HG03108 (cell line): ENCODE results near the gene CSMD2.

Experiments
- ATAC-seq: cut with Tn5 transposase; IDR thresholded peaks from one replicate; pipeline ENCODE4 v1.9.1; 2021; ENCODE audit warnings: moderate library complexity; ENCODE audit not compliant: unreplicated experiment

Gene CSMD2

DNA sequence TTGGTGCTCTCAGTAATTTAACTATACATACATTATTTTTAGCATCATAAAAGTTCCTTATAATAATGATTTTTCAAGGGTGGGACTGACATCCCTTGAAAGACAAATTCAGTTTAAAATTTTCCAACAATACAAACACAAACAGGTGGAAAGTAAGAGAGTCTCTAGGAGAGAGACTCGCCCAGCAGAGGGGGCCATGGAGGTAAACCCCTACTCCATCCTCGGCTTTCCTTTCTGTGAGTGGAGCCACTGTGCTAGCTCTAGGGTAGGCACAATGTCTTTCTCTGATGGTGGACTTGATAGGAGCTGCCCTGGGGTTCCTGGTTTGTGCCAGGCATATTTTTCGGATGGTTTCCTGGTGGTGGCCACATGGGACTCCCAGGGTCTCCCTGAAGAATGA, 8.3 kb downstream of the CSMD2 start:
- no peak for ATAC-seq

DNA sequence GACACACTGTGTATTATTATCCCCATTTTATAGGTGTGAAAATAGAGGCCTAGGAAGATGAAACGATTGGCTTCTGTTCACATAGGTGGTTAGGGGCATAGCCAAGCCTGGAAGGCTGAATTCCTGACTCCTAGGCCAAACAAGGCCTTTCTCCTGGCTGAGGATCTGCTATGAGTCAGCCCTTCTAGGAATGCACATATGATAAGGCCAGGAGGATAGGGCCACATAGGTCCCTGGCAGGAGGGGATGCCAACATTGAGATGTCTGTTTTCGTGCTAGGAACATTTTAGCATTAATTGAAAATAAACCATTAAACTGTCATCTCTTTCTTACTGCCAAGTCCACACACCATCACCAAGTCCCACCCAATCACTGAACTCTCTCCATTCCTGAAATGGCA, 9.2 kb downstream of the CSMD2 start:
- no peak for ATAC-seq

DNA sequence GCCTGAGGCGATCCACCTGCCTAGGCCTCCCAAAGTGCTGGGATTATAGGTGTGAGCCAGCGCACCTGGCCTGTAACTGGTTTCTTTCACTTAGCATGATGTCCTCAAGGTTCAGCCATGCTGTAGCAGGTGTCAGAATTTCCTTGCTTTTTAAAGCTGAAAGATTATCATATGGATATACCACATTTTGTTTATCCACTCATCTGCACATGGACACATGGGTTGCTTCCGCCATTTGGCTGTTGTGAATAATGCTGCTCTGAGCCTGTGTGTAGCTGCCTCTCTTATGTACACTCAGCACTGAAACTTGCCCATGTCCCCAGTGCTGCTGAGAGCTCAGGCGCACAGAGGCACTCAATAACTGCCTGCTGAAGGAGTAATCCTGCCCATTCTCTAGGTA, 11.8 kb downstream of the CSMD2 start:
- ATAC-seq: no peak

GRCh38 chr1:34149501-34149900, 15.5 kb downstream of the CSMD2 start:
- ATAC-seq: no peak

GRCh38 chr1:34147301-34147700, 17.7 kb downstream of the CSMD2 start:
- no peak for ATAC-seq

- no peak for ATAC-seq
Measured at GRCh38 chr1:34144766-34145165, 20.3 kb downstream of the CSMD2 start.

DNA sequence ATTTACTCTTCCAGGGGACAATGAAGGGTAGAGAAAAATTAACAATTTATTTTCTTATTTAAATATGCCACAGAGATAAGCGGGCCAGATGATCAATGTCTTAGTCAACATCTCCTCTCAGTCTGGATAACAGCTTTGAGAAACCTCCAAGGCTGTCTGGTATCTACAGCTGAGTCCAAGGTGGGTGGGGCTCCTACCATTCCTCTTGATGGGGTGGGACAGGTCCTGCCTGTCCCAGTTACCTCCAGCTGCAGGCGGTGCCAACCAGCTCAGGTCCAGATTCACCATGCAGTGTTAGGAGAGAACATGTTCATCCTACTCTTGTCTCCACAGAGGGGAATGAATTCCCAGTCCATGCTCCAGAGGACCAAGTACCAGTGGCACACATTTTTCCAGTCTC, 21.1 kb downstream of the CSMD2 start:
- no peak for ATAC-seq

- no peak for ATAC-seq
Measured at GRCh38 chr1:34140011-34140676, 24.9 kb downstream of the CSMD2 start.

- no peak for ATAC-seq
Measured at GRCh38 chr1:34137411-34137810, 27.6 kb downstream of the CSMD2 start.

GRCh38 chr1:34132161-34132420, 32.9 kb downstream of the CSMD2 start:
- ATAC-seq: no peak

GRCh38 chr1:34131396-34132160, 33.5 kb downstream of the CSMD2 start:
- no peak for ATAC-seq

DNA sequence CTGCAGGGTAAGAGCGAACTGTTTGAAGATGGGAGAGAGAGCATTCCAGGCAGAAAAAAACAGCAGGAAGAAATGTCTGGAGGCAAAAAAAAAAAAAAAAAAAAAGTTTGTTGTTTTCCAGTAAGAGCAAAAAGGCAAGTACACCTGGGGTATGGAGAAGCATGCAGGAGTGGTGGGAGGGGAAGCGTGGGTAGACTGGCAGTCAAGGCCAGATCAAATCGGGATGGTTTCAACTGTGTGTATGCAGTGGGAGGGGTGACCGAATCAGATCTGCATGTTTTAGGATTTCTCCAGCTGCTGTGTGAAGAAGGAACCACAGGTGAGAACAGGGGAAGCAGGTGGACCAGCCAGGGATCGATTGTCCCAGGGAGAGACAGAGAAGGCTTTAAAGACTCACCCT, 34.7 kb downstream of the CSMD2 start:
- no peak for ATAC-seq

DNA sequence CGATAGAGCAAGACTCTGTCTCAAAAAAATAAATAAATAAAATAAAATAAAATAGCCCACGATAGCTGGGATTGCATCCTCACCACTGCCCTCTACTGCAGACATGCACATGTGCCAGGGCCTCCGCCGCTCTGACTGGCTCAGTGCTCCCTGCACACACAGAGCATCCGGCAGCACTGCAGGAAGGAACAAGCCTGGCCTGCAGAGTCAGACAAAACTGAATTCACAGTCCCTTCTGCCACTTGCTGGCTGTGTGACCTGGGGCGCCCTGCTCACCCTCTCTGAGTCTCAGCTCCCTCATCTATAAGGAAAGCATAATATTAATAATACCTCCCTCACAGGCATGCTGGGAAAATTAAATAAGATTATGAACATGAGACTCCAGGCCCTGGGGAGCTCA, 35.4 kb downstream of the CSMD2 start:
- no peak for ATAC-seq

DNA sequence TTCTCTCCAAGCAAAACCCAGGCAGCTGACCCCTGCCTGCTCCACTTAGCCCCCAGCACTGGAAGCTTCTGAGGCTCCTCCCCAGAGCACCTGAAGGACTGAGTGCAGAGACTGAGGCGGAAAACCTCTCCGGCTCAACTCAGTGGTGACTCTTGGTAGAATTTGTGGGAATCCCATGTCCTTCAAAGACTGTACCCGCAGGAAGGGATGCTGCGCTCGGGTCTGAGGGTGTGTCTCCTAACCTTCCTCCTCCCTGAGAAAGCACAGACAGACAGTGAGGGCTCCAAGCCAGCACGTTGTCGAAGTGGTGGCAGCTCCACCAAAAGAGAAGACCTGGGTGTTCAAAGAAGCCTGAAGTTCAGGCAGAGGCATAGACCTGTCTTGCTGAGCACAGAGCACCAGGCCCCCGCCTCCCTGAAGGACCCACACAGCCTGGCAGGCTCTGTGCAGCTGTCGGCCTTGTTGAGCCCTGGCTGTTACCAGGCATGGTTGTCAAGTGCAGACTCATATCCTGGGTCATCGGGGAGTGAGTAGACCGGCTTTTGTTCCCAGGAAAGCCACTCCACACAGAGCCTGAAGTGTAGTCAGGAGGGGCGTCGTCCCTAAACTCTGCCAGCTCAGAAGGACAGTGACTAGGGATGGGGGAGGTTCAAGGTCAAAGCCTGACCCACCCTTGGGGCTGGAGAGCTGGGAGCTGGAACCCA, 36.7 kb downstream of the CSMD2 start:
- no peak for ATAC-seq

GRCh38 chr1:34127006-34128000, 37.7 kb downstream of the CSMD2 start:
- no peak for ATAC-seq

DNA sequence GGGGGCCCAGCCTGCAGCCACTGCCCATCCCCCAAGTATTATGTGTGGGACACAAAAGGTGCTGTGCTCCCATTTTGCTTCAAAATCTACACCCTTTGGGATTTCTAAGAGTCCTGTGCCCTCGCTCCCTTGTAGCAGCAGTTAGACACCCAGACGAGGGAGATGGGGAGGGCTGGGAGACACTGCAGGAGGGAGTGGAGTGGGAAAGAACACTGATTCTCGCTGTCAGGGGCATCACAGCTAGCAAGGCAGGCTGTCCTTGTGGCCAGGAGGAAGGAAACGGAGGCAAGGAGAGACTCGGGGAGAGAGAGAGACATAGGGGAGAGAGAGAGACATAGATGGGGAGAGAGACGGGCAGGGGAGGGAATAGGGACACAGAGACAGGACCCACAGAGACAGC, 38.5 kb downstream of the CSMD2 start:
- no peak for ATAC-seq

DNA sequence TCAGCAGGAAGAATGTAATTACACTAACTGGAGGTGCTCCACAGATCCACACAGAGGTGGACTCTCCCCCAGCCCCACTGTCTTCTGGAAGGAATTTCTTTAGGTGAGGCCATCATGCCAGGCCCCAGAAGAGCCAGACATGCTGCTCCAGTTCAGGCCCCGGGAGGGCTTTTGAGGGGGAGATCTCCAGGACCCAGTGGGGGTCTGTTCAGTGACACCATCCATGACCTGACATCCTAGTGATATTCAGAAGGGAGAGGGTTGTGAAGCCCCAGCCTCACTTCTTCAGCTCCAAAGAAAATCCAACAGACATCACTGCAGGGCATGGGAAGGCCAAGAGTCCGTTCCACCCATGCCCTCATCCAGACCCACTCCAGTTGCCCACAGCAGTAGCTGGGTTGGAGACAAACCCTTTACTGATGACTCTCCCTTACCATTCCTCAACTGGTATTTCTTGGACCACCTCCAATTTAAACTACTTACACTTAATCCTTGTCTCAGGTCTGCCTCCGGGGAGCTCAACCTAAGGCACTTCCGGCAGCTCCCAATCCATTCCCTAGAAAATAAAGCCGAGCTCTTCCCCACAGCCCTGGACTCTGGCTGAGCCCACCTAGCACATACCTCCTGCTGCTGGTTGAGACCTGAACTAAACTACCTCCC, 39.2 kb downstream of the CSMD2 start:
- no peak for ATAC-seq

DNA sequence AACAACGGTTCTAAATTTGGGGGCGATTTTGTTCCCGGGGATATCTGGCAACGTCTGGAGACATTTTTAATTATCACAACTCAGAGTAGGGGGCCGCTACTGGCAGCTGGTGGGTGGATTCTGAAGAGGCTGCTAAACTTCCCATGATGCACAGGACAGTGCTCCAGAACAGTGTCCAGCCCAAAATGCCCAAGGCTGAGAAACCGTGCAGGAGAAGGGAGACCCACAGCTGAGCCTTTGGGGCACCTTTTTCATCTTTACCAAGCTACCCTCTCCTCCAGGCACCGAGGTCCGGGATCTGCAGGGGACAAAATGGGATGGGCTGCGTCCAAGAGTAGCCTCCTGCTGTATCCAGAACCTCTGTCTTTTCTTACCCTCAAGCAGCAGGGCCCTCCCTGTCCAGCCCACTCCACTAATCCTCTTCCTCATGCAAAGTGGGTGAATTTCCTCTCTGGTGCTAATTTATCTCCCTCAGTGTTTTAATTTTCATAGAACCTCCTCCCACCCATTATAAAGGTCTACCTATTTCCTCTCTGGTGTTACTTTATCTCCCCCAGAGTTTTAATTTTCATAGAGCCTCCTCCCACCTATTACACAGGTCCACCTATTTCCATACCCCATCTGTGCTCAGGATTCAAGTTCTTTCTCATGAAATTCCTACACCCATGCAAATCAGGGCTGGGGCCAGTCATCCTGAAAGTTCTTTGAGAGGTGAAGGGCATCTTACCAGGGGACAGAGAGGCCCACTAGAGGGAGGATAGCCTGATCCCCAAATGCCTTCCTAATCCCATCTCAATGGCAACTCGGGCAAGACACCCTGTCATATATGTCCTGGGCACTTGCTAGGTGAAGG, 42.7 kb downstream of the CSMD2 start:
- no peak for ATAC-seq

DNA sequence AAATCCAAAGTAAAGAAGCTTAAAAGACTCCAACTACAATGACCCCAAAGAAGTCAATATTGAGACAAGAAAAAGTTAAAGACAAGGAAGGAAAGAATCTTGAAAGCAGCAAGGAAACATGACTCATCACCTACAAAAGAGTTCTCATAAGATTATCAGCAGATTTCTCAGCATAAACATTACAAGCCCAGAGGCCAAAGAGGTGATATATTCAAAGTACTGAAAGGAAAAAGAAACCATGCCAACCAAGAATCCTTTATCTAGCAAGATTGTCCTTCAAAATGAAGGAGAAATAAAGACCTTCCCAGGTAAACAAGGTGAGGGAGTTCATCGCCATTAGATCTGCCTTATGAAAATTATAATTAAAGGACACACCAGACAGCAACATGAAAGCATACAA, 49.8 kb downstream of the CSMD2 start:
- ATAC-seq: no peak

DNA sequence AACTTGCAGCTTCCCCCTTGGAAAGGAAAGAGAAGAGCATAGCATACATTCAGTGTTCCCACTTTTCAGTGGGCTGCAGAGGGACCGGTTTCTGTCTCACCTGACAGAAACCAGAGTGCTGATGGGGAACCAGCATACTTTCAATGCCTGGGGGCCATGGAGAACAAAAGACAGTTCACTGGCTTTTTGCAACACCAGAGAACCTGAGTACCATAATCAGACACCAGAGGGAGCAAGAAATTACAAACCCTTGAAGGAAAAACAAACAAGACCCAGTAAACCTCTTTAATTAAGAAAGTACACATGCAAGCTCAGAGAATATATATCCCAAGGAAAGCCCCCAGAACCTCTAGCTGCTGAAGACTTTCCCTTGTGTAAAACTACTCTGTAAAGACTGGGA, 51.1 kb downstream of the CSMD2 start:
- ATAC-seq: no peak
